MM.1S (cell line): ENCODE measurements around the gene FOXK1.

Experiments used
- CTCF ChIP-seq: fragments of 300-600 bp; sonication (generic); IDR thresholded peaks from 2 replicates; pipeline ENCODE4 v1.5.1; 2016; ENCODE audit warnings: antibody characterized with exemption, low read length, mixed read lengths
- EZH2 ChIP-seq: fragments of 300-600 bp; sonication (generic); optimal IDR thresholded peaks from 2 replicates; pipeline ENCODE3; 2017; ENCODE audit warnings: low read depth, mild to moderate bottlenecking, antibody characterized with exemption, low read length, mixed read lengths

- TF ChIP-seq CTCF (peak; percentile 26), EZH2 (no peak)
Observed at GRCh38 chr7:4641667-4642467, 40.2 kb upstream of the FOXK1 start.
